Mucosa of descending colon (tissue), 3 donors: Measurements from ENCODE around the gene PAQR4. TPM values are rescaled to one million over a fixed set of nuclear protein-coding genes. Genes with fewer than 3 reads are reported as not detected.

Experiments used
- ATAC-seq: fragments of 200-7000 bp; cut with Tn5 transposase; one replicate; pipeline ENCODE4 v1.9.1; 2020; ENCODE audit warnings: mild to moderate bottlenecking, moderate library complexity
- DNase-seq, 3 donors: peaks; one replicate each; pipeline ENCODE4 v3.0.0-alpha.2; 2020
- H3K36me3 ChIP-seq: fragments of 200-600 bp; one replicate; pipeline ENCODE4 v1.8.0; 2021; ENCODE audit warnings: low read depth, mild to moderate bottlenecking
- H3K4me1 ChIP-seq: fragments of 200-600 bp; one replicate; pipeline ENCODE4 v1.8.0; 2021; ENCODE audit warnings: low read depth, mild to moderate bottlenecking
- H3K4me3 ChIP-seq: fragments of 200-600 bp; one replicate; pipeline ENCODE4 v1.8.0; 2021; ENCODE audit warnings: mild to moderate bottlenecking
- H3K9me3 ChIP-seq: fragments of 200-600 bp; one replicate; pipeline ENCODE4 v1.8.0; 2021; ENCODE audit warnings: mild to moderate bottlenecking
- intact Hi-C, 2 donors: fragments of 100-400 bp; cut with DNase I in 1 of 2; cut with micrococcal nuclease in 1 of 2; formaldehyde crosslinking; loops; one replicate each; pipeline versions ENCODE4 v1.11.0 to v1.11.1; 2022; cut with DNase I, micrococcal nuclease
- total RNA-seq, 3 donors: library from RNA; stranded (reverse); fragmentation: NEBNext Ultra II Directional in 2 of 3; extraction: Animal tissue kit (Norgen Biotek cat#: 25700) in 2 of 3; gene quantifications; one replicate each; pipeline versions ENCODE4 v1.2.1 to v1.2.4, GENCODE V29; 2021 to 2023
- TF ChIP-seq, protein P1 (sequence below): fragments of 200-600 bp; IDR thresholded peaks from one replicate; pipeline ENCODE4 v1.8.0; 2022; ENCODE audit warnings: antibody characterized with exemption, mild to moderate bottlenecking
- donor health status: DM: no; HTN: no; CAD: no; lungs with moderate emphysema.
- donor health status: DM: no; HTN: no; CAD: no.
- donor health status: DM: no; HTN: yes; CAD: no.

The PAQR4 gene
- total RNA-seq, 3 donors from 2014 or later = 4.2 to 16.1 (median 8.0) TPM

GRCh38 chr16:3013491-3013951 lies 44.4 kb downstream of the PAQR4 start:
- no peak for DNase-seq
- peaks cover 3% of the 10 kb centered on the region for H3K4me1 ChIP-seq

GRCh38 chr16:3013998-3014690 lies 45.0 kb downstream of the PAQR4 start:
- ATAC-seq = no peak
- no peaks in the 10 kb centered on the region for H3K9me3 ChIP-seq
- intact Hi-C loops = no loop called here
- H3K4me3 ChIP-seq = no peak overlapping the region
- TF ChIP-seq, protein P1, sequence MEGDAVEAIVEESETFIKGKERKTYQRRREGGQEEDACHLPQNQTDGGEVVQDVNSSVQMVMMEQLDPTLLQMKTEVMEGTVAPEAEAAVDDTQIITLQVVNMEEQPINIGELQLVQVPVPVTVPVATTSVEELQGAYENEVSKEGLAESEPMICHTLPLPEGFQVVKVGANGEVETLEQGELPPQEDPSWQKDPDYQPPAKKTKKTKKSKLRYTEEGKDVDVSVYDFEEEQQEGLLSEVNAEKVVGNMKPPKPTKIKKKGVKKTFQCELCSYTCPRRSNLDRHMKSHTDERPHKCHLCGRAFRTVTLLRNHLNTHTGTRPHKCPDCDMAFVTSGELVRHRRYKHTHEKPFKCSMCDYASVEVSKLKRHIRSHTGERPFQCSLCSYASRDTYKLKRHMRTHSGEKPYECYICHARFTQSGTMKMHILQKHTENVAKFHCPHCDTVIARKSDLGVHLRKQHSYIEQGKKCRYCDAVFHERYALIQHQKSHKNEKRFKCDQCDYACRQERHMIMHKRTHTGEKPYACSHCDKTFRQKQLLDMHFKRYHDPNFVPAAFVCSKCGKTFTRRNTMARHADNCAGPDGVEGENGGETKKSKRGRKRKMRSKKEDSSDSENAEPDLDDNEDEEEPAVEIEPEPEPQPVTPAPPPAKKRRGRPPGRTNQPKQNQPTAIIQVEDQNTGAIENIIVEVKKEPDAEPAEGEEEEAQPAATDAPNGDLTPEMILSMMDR = no peak
- DNase-seq = no peak
- H3K36me3 ChIP-seq = no peaks in the 10 kb centered on the region
- H3K4me1 ChIP-seq = peaks cover 5% of the 10 kb centered on the region

More at GRCh38 chr16:3013491-3013951, 44.4 kb downstream of the PAQR4 start:
- TF ChIP-seq, protein P1 = no peak
- no peak overlapping the region for H3K4me3 ChIP-seq
- intact Hi-C loops = no loop called here
- ATAC-seq = no peak
- H3K9me3 ChIP-seq = no peaks in the 10 kb centered on the region
- H3K36me3 ChIP-seq = no peaks in the 10 kb centered on the region

GRCh38 chr16:3014971-3015370 lies 45.8 kb downstream of the PAQR4 start:
- TF ChIP-seq, protein P1 = no peak
- Histone ChIP-seq H3K36me3 (no peaks in the 10 kb centered on the region), H3K4me1 (peaks cover 11% of the 10 kb centered on the region), H3K9me3 (no peaks in the 10 kb centered on the region), H3K4me3 (no peak overlapping the region)
- DNase-seq = no peak
- ATAC-seq = no peak
- intact Hi-C loops = no loop called here

GRCh38 chr16:3015865-3016521 lies 46.8 kb downstream of the PAQR4 start:
- DNase-seq (no peak), ATAC-seq (no peak)
- intact Hi-C loops = no loop called here
- no peak overlapping the region for H3K4me3 ChIP-seq
- TF ChIP-seq, protein P1 = no peak
- no peaks in the 10 kb centered on the region for H3K36me3 ChIP-seq
- peaks cover 13% of the 10 kb centered on the region for H3K4me1 ChIP-seq
- no peaks in the 10 kb centered on the region for H3K9me3 ChIP-seq

- intact Hi-C loops = no loop called here
- H3K36me3 ChIP-seq = no peaks in the 10 kb centered on the region
- H3K4me3 ChIP-seq = no peak overlapping the region
- H3K9me3 ChIP-seq = no peaks in the 10 kb centered on the region
- ATAC-seq (no peak), DNase-seq (no peak)
- peaks cover 27% of the 10 kb centered on the region for H3K4me1 ChIP-seq
- TF ChIP-seq, protein P1 = no peak
Measured at GRCh38 chr16:3017344-3017743, 48.2 kb downstream of the PAQR4 start.
